ENCODE results near the gene DGKI. TPM values are rescaled to one million over a fixed set of nuclear protein-coding genes. Genes with fewer than 3 reads are reported as not detected.

The DGKI gene
- total RNA-seq, 1 donor from 2014 or later, result 0.69 TPM

DNA sequence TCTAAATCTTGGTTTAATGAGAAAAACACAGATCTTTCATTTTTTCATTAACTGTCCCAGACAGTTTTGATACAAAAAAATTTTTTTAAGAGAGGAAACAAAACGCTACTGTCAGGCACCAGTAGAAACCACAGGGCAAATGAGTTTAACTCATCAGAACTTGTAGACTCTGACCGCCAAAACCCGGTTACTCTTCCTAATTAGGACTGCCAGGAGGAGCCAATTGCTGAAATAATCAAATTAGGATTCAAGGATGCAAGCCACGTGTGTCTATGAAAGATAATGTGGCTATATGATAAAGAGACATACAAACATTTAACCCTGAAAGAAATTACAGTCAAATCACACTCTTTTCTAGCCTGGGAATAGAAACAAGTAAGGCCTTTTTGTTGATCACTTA, 154.4 kb downstream of the DGKI start:
- Mint-ChIP-seq H3K27me3 (ENCODE audit: unreplicated experiment) (no peaks in the 10 kb centered on the region), H3K36me3 (ENCODE audit: low read depth, unreplicated experiment) (no peaks in the 10 kb centered on the region), H3K9me3 (ENCODE audit: unreplicated experiment) (no peaks in the 10 kb centered on the region), H3K4me1 (ENCODE audit: unreplicated experiment) (peaks cover 32% of the 10 kb centered on the region), H3K27ac (ENCODE audit: unreplicated experiment) (no peak overlapping the region), H3K4me3 (ENCODE audit: unreplicated experiment) (no peak overlapping the region)
- no peak for DNase-seq (ENCODE audit: low spot score)
- TF ChIP-seq, protein P1, sequence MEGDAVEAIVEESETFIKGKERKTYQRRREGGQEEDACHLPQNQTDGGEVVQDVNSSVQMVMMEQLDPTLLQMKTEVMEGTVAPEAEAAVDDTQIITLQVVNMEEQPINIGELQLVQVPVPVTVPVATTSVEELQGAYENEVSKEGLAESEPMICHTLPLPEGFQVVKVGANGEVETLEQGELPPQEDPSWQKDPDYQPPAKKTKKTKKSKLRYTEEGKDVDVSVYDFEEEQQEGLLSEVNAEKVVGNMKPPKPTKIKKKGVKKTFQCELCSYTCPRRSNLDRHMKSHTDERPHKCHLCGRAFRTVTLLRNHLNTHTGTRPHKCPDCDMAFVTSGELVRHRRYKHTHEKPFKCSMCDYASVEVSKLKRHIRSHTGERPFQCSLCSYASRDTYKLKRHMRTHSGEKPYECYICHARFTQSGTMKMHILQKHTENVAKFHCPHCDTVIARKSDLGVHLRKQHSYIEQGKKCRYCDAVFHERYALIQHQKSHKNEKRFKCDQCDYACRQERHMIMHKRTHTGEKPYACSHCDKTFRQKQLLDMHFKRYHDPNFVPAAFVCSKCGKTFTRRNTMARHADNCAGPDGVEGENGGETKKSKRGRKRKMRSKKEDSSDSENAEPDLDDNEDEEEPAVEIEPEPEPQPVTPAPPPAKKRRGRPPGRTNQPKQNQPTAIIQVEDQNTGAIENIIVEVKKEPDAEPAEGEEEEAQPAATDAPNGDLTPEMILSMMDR (IDR thresholded peaks at IDR 0.05; ENCODE audit: unreplicated experiment), result no peak

DNA sequence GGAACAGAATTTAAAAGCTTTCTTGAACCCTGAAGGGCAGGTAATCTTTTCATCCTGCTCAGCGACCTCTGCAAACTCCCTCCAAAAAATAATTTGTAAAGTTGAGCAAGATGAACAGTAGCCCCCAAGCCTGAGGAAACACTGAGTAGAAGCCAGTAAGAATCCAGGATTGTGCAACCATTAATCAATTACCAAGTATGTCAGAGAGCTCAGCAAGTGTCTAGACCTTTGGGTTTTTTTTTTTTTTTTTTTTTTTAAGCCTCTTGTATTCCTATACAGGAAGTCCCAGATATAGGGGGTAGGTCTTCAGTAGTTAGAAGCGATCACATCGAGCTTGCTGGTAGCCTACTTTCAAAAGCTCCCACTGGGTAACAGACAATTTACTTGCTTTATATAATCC, 155.2 kb downstream of the DGKI start:
- H3K27me3 Mint-ChIP-seq (ENCODE audit: unreplicated experiment), result no peaks in the 10 kb centered on the region
- no peak overlapping the region for H3K4me3 Mint-ChIP-seq (ENCODE audit: unreplicated experiment)
- H3K9me3 Mint-ChIP-seq (ENCODE audit: unreplicated experiment), result no peaks in the 10 kb centered on the region
- no peaks in the 10 kb centered on the region for H3K36me3 Mint-ChIP-seq (ENCODE audit: low read depth, unreplicated experiment)
- no peak overlapping the region for H3K27ac Mint-ChIP-seq (ENCODE audit: unreplicated experiment)
- no peak for DNase-seq (ENCODE audit: low spot score)
- peaks cover 34% of the 10 kb centered on the region for H3K4me1 Mint-ChIP-seq (ENCODE audit: unreplicated experiment)
- TF ChIP-seq, protein P1 (IDR thresholded peaks at IDR 0.05; ENCODE audit: unreplicated experiment), result no peak

DNA sequence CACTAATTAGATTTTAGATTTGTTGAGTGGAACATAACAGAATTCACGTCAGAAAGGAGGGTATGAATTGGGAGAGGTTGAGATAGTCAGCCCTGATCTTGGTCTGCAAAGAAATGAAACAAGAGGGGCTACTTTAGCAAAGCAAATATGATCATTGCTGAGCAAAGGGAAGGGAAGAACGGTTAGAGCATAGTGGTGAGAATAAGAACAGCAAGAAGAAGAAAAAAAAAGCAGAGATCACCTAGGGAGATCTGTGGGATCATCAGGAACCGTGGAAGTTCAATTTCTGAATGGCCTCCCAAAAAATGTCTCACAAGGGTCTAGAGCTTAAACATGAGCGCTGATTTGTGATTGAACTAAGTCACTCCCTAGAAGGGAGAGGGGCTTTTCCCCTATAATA, 156.1 kb downstream of the DGKI start:
- H3K9me3 Mint-ChIP-seq (ENCODE audit: unreplicated experiment), result no peaks in the 10 kb centered on the region
- no peak overlapping the region for H3K4me3 Mint-ChIP-seq (ENCODE audit: unreplicated experiment)
- no peaks in the 10 kb centered on the region for H3K36me3 Mint-ChIP-seq (ENCODE audit: low read depth, unreplicated experiment)
- TF ChIP-seq, protein P1 (IDR thresholded peaks at IDR 0.05; ENCODE audit: unreplicated experiment), result no peak
- peaks cover 28% of the 10 kb centered on the region for H3K4me1 Mint-ChIP-seq (ENCODE audit: unreplicated experiment)
- no peak for DNase-seq (ENCODE audit: low spot score)
- H3K27ac Mint-ChIP-seq (ENCODE audit: unreplicated experiment), result no peak overlapping the region
- no peaks in the 10 kb centered on the region for H3K27me3 Mint-ChIP-seq (ENCODE audit: unreplicated experiment)

DNA sequence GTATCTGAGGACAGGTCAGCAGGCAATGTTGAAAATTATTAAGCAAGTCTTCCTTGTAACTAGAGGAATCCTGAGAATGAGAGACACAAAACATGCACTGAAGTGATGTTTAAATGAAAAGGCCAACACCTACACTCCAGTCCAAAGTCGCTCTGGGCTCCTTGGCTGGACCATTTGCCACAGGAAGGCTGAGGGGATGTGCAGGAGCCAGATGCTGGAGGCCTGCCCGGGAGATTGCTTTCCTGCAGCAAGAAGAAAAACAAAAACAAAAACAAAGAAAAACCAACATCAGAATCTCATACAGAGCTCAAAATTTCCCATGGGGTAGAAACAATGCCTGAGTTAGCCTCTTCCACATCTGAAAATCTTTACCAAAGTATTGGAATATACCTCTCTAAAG, 157.0 kb downstream of the DGKI start:
- no peaks in the 10 kb centered on the region for H3K36me3 Mint-ChIP-seq (ENCODE audit: low read depth, unreplicated experiment)
- no peaks in the 10 kb centered on the region for H3K9me3 Mint-ChIP-seq (ENCODE audit: unreplicated experiment)
- no peaks in the 10 kb centered on the region for H3K27me3 Mint-ChIP-seq (ENCODE audit: unreplicated experiment)
- no peak for DNase-seq (ENCODE audit: low spot score)
- H3K4me1 Mint-ChIP-seq (ENCODE audit: unreplicated experiment), result peaks cover 28% of the 10 kb centered on the region
- no peak overlapping the region for H3K4me3 Mint-ChIP-seq (ENCODE audit: unreplicated experiment)
- H3K27ac Mint-ChIP-seq (ENCODE audit: unreplicated experiment), result no peak overlapping the region
- TF ChIP-seq, protein P1 (IDR thresholded peaks at IDR 0.05; ENCODE audit: unreplicated experiment), result no peak

DNA sequence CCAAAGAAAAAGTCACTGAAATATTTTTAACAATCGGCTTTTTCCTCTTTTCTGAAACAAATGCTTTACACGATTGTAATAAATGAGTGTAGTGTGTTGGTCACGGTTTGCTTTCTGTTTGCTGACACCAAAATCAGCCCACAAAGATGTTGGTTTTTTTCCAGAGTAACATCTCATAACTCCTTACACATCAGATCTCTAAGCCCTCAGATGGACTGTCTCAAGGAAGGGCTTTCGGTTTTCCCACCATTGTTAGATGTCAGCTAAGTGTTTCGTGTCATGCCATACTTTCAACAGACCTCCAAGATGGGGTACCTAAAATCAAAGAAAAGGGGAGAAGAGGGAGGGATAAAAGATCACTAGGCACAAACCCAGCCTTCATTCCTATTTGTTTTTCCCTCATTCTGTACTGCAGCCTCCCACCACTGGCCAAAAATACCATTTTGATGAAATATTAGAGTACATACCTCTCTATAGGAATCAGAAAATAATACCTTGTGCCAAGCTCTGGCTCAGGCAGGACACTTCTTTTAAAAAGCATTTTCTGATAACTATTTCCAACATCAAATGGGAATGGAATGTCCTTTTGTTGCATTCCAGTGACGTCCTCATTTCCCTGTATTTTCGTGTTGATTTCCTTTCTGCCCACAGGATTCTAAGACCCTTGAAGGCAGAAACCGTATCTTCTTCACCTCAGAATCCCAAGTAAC, 159.1 kb downstream of the DGKI start:
- Mint-ChIP-seq H3K27me3 (ENCODE audit: unreplicated experiment) (no peaks in the 10 kb centered on the region), H3K36me3 (ENCODE audit: low read depth, unreplicated experiment) (no peaks in the 10 kb centered on the region), H3K4me1 (ENCODE audit: unreplicated experiment) (peaks cover 28% of the 10 kb centered on the region), H3K27ac (ENCODE audit: unreplicated experiment) (peak overlapping the region; percentile 73), H3K9me3 (ENCODE audit: unreplicated experiment) (no peaks in the 10 kb centered on the region), H3K4me3 (ENCODE audit: unreplicated experiment) (peak overlapping the region; percentile 60)
- no peak for DNase-seq (ENCODE audit: low spot score)
- TF ChIP-seq, protein P1 (IDR thresholded peaks at IDR 0.05; ENCODE audit: unreplicated experiment), result no peak

Measured in endothelial cell (in vitro differentiated cells).